ENCODE results near the gene DPH2.

DPH2 gene

GRCh38 chr1:43969746-43970466, at the start of gene DPH2:
Gene DPH2 (plus strand): TSS chr1:43970010. CDS start chr1:43970176, 166 bp downstream.
- Histone ChIP-seq H3K4me1 (ENCODE audit: control insufficient read depth, low read depth, low read length) (peaks cover 11% of the 10 kb centered on the region), H3K36me3 (ENCODE audit: control insufficient read depth, low read depth, low read length) (peaks cover 19% of the 10 kb centered on the region), H3K9me3 (ENCODE audit: control insufficient read depth, low read depth, low read length) (no peaks in the 10 kb centered on the region), H3K9ac (ENCODE audit: low read length) (peak within 1 kb of the TSS; percentile 81), H3K27ac (ENCODE audit: low read length) (no peak within 1 kb of the TSS), H3K4me3 (ENCODE audit: low read length) (peak within 1 kb of the TSS; percentile 91), H3K27me3 (ENCODE audit: control insufficient read depth, insufficient read depth, low read length) (no peaks in the 10 kb centered on the region)

GRCh38 chr1:43921022-43921421, 48.8 kb upstream of the DPH2 start:
- Histone ChIP-seq H3K27ac (ENCODE audit: low read length) (no peak overlapping the region), H3K36me3 (ENCODE audit: control insufficient read depth, low read depth, low read length) (no peaks in the 10 kb centered on the region), H3K4me3 (ENCODE audit: low read length) (no peak overlapping the region), H3K9ac (ENCODE audit: low read length) (no peak overlapping the region), H3K9me3 (ENCODE audit: control insufficient read depth, low read depth, low read length) (no peaks in the 10 kb centered on the region), H3K4me1 (ENCODE audit: control insufficient read depth, low read depth, low read length) (no peaks in the 10 kb centered on the region), H3K27me3 (ENCODE audit: control insufficient read depth, insufficient read depth, low read length) (no peaks in the 10 kb centered on the region)

- Histone ChIP-seq H3K9me3 (ENCODE audit: control insufficient read depth, low read depth, low read length) (no peaks in the 10 kb centered on the region), H3K27ac (ENCODE audit: low read length) (no peak overlapping the region), H3K4me1 (ENCODE audit: control insufficient read depth, low read depth, low read length) (no peaks in the 10 kb centered on the region), H3K36me3 (ENCODE audit: control insufficient read depth, low read depth, low read length) (no peaks in the 10 kb centered on the region), H3K9ac (ENCODE audit: low read length) (no peak overlapping the region), H3K27me3 (ENCODE audit: control insufficient read depth, insufficient read depth, low read length) (no peaks in the 10 kb centered on the region), H3K4me3 (ENCODE audit: low read length) (no peak overlapping the region)
Observed at GRCh38 chr1:43924516-43924915, 45.3 kb upstream of the DPH2 start.

GRCh38 chr1:43925846-43926245, 44.0 kb upstream of the DPH2 start:
- H3K27ac ChIP-seq (ENCODE audit: low read length) = no peak overlapping the region
- no peak overlapping the region for H3K4me3 ChIP-seq (ENCODE audit: low read length)
- H3K9me3 ChIP-seq (ENCODE audit: control insufficient read depth, low read depth, low read length) = no peaks in the 10 kb centered on the region
- H3K9ac ChIP-seq (ENCODE audit: low read length) = no peak overlapping the region
- no peaks in the 10 kb centered on the region for H3K36me3 ChIP-seq (ENCODE audit: control insufficient read depth, low read depth, low read length)
- no peaks in the 10 kb centered on the region for H3K27me3 ChIP-seq (ENCODE audit: control insufficient read depth, insufficient read depth, low read length)
- H3K4me1 ChIP-seq (ENCODE audit: control insufficient read depth, low read depth, low read length) = no peaks in the 10 kb centered on the region

GRCh38 chr1:43930168-43930948, 39.5 kb upstream of the DPH2 start:
- H3K36me3 ChIP-seq (ENCODE audit: control insufficient read depth, low read depth, low read length) = no peaks in the 10 kb centered on the region
- H3K4me3 ChIP-seq (ENCODE audit: low read length) = no peak overlapping the region
- H3K27me3 ChIP-seq (ENCODE audit: control insufficient read depth, insufficient read depth, low read length) = peaks cover 14% of the 10 kb centered on the region
- no peak overlapping the region for H3K27ac ChIP-seq (ENCODE audit: low read length)
- H3K9ac ChIP-seq (ENCODE audit: low read length) = no peak overlapping the region
- H3K9me3 ChIP-seq (ENCODE audit: control insufficient read depth, low read depth, low read length) = no peaks in the 10 kb centered on the region
- H3K4me1 ChIP-seq (ENCODE audit: control insufficient read depth, low read depth, low read length) = peaks cover 16% of the 10 kb centered on the region

- Histone ChIP-seq H3K27me3 (ENCODE audit: control insufficient read depth, insufficient read depth, low read length) (peaks cover 14% of the 10 kb centered on the region), H3K27ac (ENCODE audit: low read length) (no peak overlapping the region), H3K4me1 (ENCODE audit: control insufficient read depth, low read depth, low read length) (peaks cover 20% of the 10 kb centered on the region), H3K9me3 (ENCODE audit: control insufficient read depth, low read depth, low read length) (no peaks in the 10 kb centered on the region), H3K4me3 (ENCODE audit: low read length) (no peak overlapping the region), H3K9ac (ENCODE audit: low read length) (no peak overlapping the region), H3K36me3 (ENCODE audit: control insufficient read depth, low read depth, low read length) (no peaks in the 10 kb centered on the region)
Observed at GRCh38 chr1:43930949-43931275, 38.9 kb upstream of the DPH2 start.

GRCh38 chr1:43931711-43932660, 37.8 kb upstream of the DPH2 start:
- Histone ChIP-seq H3K4me1 (ENCODE audit: control insufficient read depth, low read depth, low read length) (peaks cover 23% of the 10 kb centered on the region), H3K27me3 (ENCODE audit: control insufficient read depth, insufficient read depth, low read length) (peaks cover 14% of the 10 kb centered on the region), H3K9me3 (ENCODE audit: control insufficient read depth, low read depth, low read length) (no peaks in the 10 kb centered on the region), H3K9ac (ENCODE audit: low read length) (no peak overlapping the region), H3K27ac (ENCODE audit: low read length) (no peak overlapping the region), H3K36me3 (ENCODE audit: control insufficient read depth, low read depth, low read length) (no peaks in the 10 kb centered on the region), H3K4me3 (ENCODE audit: low read length) (no peak overlapping the region)

GRCh38 chr1:43932786-43933385, 36.9 kb upstream of the DPH2 start:
- Histone ChIP-seq H3K36me3 (ENCODE audit: control insufficient read depth, low read depth, low read length) (no peaks in the 10 kb centered on the region), H3K9me3 (ENCODE audit: control insufficient read depth, low read depth, low read length) (no peaks in the 10 kb centered on the region), H3K27ac (ENCODE audit: low read length) (no peak overlapping the region), H3K4me3 (ENCODE audit: low read length) (peak overlapping the region; percentile 73), H3K9ac (ENCODE audit: low read length) (peak overlapping the region; percentile 34), H3K4me1 (ENCODE audit: control insufficient read depth, low read depth, low read length) (peaks cover 23% of the 10 kb centered on the region), H3K27me3 (ENCODE audit: control insufficient read depth, insufficient read depth, low read length) (peaks cover 14% of the 10 kb centered on the region)

- Histone ChIP-seq H3K36me3 (ENCODE audit: control insufficient read depth, low read depth, low read length) (no peaks in the 10 kb centered on the region), H3K27me3 (ENCODE audit: control insufficient read depth, insufficient read depth, low read length) (peaks cover 14% of the 10 kb centered on the region), H3K4me1 (ENCODE audit: control insufficient read depth, low read depth, low read length) (peaks cover 23% of the 10 kb centered on the region), H3K9ac (ENCODE audit: low read length) (peak within 1 kb of the TSS; percentile 34), H3K27ac (ENCODE audit: low read length) (no peak within 1 kb of the TSS), H3K9me3 (ENCODE audit: control insufficient read depth, low read depth, low read length) (no peaks in the 10 kb centered on the region), H3K4me3 (ENCODE audit: low read length) (peak within 1 kb of the TSS; percentile 73)
Observed at GRCh38 chr1:43933386-43934100, 36.3 kb upstream of the DPH2 start, which contains the start of gene ARTN. Gene ARTN (plus strand): TSS chr1:43933801. CDS start chr1:43935657, 1,856 bp downstream.

- Histone ChIP-seq H3K9me3 (ENCODE audit: control insufficient read depth, low read depth, low read length) (no peaks in the 10 kb centered on the region), H3K4me3 (ENCODE audit: low read length) (peak overlapping the region; percentile 73), H3K4me1 (ENCODE audit: control insufficient read depth, low read depth, low read length) (peaks cover 23% of the 10 kb centered on the region), H3K36me3 (ENCODE audit: control insufficient read depth, low read depth, low read length) (no peaks in the 10 kb centered on the region), H3K27me3 (ENCODE audit: control insufficient read depth, insufficient read depth, low read length) (peaks cover 14% of the 10 kb centered on the region), H3K9ac (ENCODE audit: low read length) (no peak overlapping the region), H3K27ac (ENCODE audit: low read length) (no peak overlapping the region)
Observed at GRCh38 chr1:43934101-43934985, 35.5 kb upstream of the DPH2 start.

Measured in iPS-18a (cell line).